Measurements from ENCODE around the gene RPIA.
"Not testable (repeated sequence)": the region's sequence is repeated elsewhere in the genome, so short reads cannot be mapped to it uniquely, and the experiment has no call there.

RPIA gene

GRCh38 chr2:88796523-88796922 lies 105.0 kb downstream of the RPIA start:
- not testable (repeated sequence) for DNase-seq

GRCh38 chr2:88797164-88797563 lies 105.7 kb downstream of the RPIA start:
- not testable (repeated sequence) for DNase-seq
